ENCODE measurements around the gene PRKCE.

Gene PRKCE

GRCh38 chr2:45840481-45840880 lies 189.0 kb downstream of the PRKCE start:
- peaks cover 28% of the 10 kb centered on the region for H3K4me1 ChIP-seq (ENCODE audit: insufficient read depth, low read length)
- H3K36me3 ChIP-seq (ENCODE audit: insufficient read depth, low read length): no peaks in the 10 kb centered on the region
- H3K27ac ChIP-seq (ENCODE audit: low read depth, low read length): no peak overlapping the region
- no peak overlapping the region for H3K9ac ChIP-seq (ENCODE audit: low read length)
- no peaks in the 10 kb centered on the region for H3K27me3 ChIP-seq (ENCODE audit: control insufficient read depth in 1 of 2, insufficient read depth in 2 of 2, low read length in 2 of 2)
- no peak overlapping the region for H3K4me3 ChIP-seq (ENCODE audit: low read depth in 1 of 2, low read length in 2 of 2)
- H3K9me3 ChIP-seq (ENCODE audit: low read length): no peaks in the 10 kb centered on the region

DNA sequence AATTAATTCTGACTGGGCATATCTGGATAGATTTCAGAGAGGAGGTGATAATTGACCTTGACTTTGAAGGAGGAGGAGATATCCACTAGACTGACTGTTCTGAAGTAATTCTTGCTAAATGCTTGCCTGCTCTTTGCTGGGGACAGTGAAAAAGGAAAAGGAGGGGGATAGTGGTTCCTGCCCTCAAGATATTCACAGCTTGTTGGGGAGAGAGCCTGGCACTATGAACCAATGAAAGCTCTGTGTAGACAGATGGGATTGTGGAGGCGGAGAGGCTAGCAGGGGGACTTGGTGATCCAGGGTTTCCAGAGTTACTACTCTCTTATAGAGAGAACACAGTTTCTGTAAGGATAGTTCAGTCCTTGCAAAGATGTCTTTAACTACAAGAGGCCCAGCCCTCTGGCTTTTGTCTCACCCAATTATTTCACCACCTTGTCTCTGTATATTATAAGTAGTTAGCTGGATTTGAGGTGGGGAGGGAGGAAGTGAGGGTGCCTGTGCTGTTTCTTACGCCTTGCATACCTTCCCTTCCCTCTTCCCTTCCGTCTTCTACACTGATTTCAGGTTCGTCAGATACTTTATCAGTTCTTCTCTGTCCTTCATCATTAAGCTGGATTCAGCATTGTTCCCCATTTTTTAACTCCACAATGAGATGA lies 190.4 kb downstream of the PRKCE start:
- no peaks in the 10 kb centered on the region for H3K27me3 ChIP-seq (ENCODE audit: control insufficient read depth in 1 of 2, insufficient read depth in 2 of 2, low read length in 2 of 2)
- H3K4me1 ChIP-seq (ENCODE audit: insufficient read depth, low read length): peaks cover 28% of the 10 kb centered on the region
- H3K4me3 ChIP-seq (ENCODE audit: low read depth in 1 of 2, low read length in 2 of 2): no peak overlapping the region
- H3K9ac ChIP-seq (ENCODE audit: low read length): no peak overlapping the region
- no peaks in the 10 kb centered on the region for H3K36me3 ChIP-seq (ENCODE audit: insufficient read depth, low read length)
- no peak overlapping the region for H3K27ac ChIP-seq (ENCODE audit: low read depth, low read length)
- no peaks in the 10 kb centered on the region for H3K9me3 ChIP-seq (ENCODE audit: low read length)

GRCh38 chr2:45843136-45843535 lies 191.7 kb downstream of the PRKCE start:
- Histone ChIP-seq H3K27me3 (ENCODE audit: control insufficient read depth in 1 of 2, insufficient read depth in 2 of 2, low read length in 2 of 2) (no peaks in the 10 kb centered on the region), H3K4me3 (ENCODE audit: low read depth in 1 of 2, low read length in 2 of 2) (no peak overlapping the region), H3K9ac (ENCODE audit: low read length) (no peak overlapping the region), H3K36me3 (ENCODE audit: insufficient read depth, low read length) (no peaks in the 10 kb centered on the region), H3K27ac (ENCODE audit: low read depth, low read length) (no peak overlapping the region), H3K4me1 (ENCODE audit: insufficient read depth, low read length) (peaks cover 28% of the 10 kb centered on the region), H3K9me3 (ENCODE audit: low read length) (no peaks in the 10 kb centered on the region)

DNA sequence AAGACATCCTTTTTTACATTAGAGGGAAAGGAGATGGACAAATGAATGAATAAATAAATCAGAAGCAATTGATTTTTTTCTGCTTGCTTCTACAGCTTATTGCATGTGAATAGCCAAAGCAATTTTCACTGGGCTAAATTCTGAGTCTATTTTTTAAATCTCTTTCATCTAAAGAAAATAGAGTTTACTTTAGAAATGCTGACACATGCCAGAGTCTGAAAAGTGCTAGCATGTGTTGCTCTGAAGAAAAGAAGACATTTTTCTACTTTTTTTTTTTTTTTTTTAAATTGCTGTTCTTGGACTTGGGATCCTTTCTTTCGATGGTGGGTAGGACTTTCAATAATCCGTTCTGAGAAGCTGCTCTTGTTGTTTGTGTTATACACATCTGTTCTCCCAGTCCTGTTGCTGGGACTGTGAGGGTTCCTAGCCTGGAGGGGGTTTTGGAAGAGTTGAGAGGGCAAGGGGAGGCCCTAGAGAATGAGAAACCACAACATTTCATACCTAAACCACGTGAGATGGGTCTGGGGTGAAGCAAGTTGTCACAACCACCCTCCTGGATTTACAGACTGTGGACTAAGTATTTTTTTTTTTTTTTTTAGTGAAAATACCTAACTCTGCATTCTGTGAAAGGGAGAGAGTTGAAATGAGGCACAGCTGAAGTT lies 193.5 kb downstream of the PRKCE start:
- no peak overlapping the region for H3K27ac ChIP-seq (ENCODE audit: low read depth, low read length)
- no peak overlapping the region for H3K4me3 ChIP-seq (ENCODE audit: low read depth in 1 of 2, low read length in 2 of 2)

GRCh38 chr2:45845566-45845965 lies 194.1 kb downstream of the PRKCE start:
- Histone ChIP-seq H3K4me3 (ENCODE audit: low read depth in 1 of 2, low read length in 2 of 2) (no peak overlapping the region), H3K27me3 (ENCODE audit: control insufficient read depth in 1 of 2, insufficient read depth in 2 of 2, low read length in 2 of 2) (no peaks in the 10 kb centered on the region), H3K9me3 (ENCODE audit: low read length) (no peaks in the 10 kb centered on the region), H3K4me1 (ENCODE audit: insufficient read depth, low read length) (peaks cover 25% of the 10 kb centered on the region), H3K36me3 (ENCODE audit: insufficient read depth, low read length) (no peaks in the 10 kb centered on the region), H3K9ac (ENCODE audit: low read length) (no peak overlapping the region), H3K27ac (ENCODE audit: low read depth, low read length) (no peak overlapping the region)

More for the DNA sequence above, 193.5 kb downstream of the PRKCE start:
- no peak overlapping the region for H3K9ac ChIP-seq (ENCODE audit: low read length)
- no peaks in the 10 kb centered on the region for H3K9me3 ChIP-seq (ENCODE audit: low read length)
- H3K27me3 ChIP-seq (ENCODE audit: control insufficient read depth in 1 of 2, insufficient read depth in 2 of 2, low read length in 2 of 2): no peaks in the 10 kb centered on the region
- peaks cover 25% of the 10 kb centered on the region for H3K4me1 ChIP-seq (ENCODE audit: insufficient read depth, low read length)
- H3K36me3 ChIP-seq (ENCODE audit: insufficient read depth, low read length): no peaks in the 10 kb centered on the region

GRCh38 chr2:45849491-45850283 lies 198.2 kb downstream of the PRKCE start:
- Histone ChIP-seq H3K4me1 (ENCODE audit: insufficient read depth, low read length) (peaks cover 52% of the 10 kb centered on the region), H3K27ac (ENCODE audit: low read depth, low read length) (peak overlapping the region; percentile 41), H3K9me3 (ENCODE audit: low read length) (no peaks in the 10 kb centered on the region), H3K4me3 (ENCODE audit: low read depth in 1 of 2, low read length in 2 of 2) (no peak overlapping the region), H3K36me3 (ENCODE audit: insufficient read depth, low read length) (no peaks in the 10 kb centered on the region), H3K9ac (ENCODE audit: low read length) (no peak overlapping the region), H3K27me3 (ENCODE audit: control insufficient read depth in 1 of 2, insufficient read depth in 2 of 2, low read length in 2 of 2) (no peaks in the 10 kb centered on the region)

DNA sequence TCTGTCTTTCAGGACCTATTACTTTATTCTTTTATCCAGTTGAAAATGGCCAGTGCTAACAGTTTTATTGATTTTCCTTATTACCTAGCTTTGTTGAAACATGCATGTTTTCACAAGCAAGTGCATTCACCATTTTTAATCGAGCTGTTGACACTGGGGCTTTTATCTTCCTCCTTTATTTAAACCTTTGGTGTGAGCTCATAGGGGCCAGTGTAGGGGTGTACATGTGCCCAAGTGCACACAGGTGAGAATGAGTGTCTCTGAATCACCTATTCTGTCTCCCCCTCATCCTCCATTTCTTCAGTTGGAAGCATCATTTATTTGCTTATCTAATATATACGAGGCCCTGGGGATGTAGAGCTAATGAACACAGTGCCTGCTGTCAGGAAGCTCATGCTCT lies 199.1 kb downstream of the PRKCE start:
- no peaks in the 10 kb centered on the region for H3K9me3 ChIP-seq (ENCODE audit: low read length)
- no peak overlapping the region for H3K9ac ChIP-seq (ENCODE audit: low read length)
- H3K4me3 ChIP-seq (ENCODE audit: low read depth in 1 of 2, low read length in 2 of 2): no peak overlapping the region
- peaks cover 55% of the 10 kb centered on the region for H3K4me1 ChIP-seq (ENCODE audit: insufficient read depth, low read length)
- H3K27ac ChIP-seq (ENCODE audit: low read depth, low read length): peak overlapping the region; percentile 41
- no peaks in the 10 kb centered on the region for H3K36me3 ChIP-seq (ENCODE audit: insufficient read depth, low read length)
- no peaks in the 10 kb centered on the region for H3K27me3 ChIP-seq (ENCODE audit: control insufficient read depth in 1 of 2, insufficient read depth in 2 of 2, low read length in 2 of 2)

DNA sequence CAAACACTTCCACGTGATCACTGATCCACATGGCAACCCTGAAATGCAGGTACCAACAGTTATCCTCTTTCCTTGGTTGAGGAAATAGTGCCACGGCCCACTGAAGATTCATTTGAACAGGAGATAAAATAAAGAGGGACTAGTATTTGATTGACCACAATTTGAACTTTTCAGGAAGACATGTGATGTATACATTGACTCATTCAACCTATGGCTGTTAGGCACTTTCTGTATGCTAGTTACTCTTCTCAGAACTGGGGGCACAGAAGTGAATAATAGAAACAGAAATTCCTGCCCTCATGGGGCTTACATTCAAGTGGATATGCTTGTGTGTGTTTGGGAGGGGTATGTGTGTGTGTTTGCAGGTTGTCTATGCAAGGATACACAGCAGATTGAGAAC lies 199.6 kb downstream of the PRKCE start:
- Histone ChIP-seq H3K4me1 (ENCODE audit: insufficient read depth, low read length) (peaks cover 58% of the 10 kb centered on the region), H3K9ac (ENCODE audit: low read length) (no peak overlapping the region), H3K27ac (ENCODE audit: low read depth, low read length) (no peak overlapping the region)

GRCh38 chr2:45851576-45852304 lies 200.3 kb downstream of the PRKCE start:
- Histone ChIP-seq H3K27ac (ENCODE audit: low read depth, low read length) (no peak overlapping the region), H3K9ac (ENCODE audit: low read length) (no peak overlapping the region), H3K4me1 (ENCODE audit: insufficient read depth, low read length) (peaks cover 60% of the 10 kb centered on the region), H3K9me3 (ENCODE audit: low read length) (no peaks in the 10 kb centered on the region), H3K36me3 (ENCODE audit: insufficient read depth, low read length) (no peaks in the 10 kb centered on the region), H3K4me3 (ENCODE audit: low read depth in 1 of 2, low read length in 2 of 2) (no peak overlapping the region), H3K27me3 (ENCODE audit: control insufficient read depth in 1 of 2, insufficient read depth in 2 of 2, low read length in 2 of 2) (no peaks in the 10 kb centered on the region)

More for the DNA sequence above, 199.6 kb downstream of the PRKCE start:
- Histone ChIP-seq H3K27me3 (ENCODE audit: control insufficient read depth in 1 of 2, insufficient read depth in 2 of 2, low read length in 2 of 2) (no peaks in the 10 kb centered on the region), H3K36me3 (ENCODE audit: insufficient read depth, low read length) (no peaks in the 10 kb centered on the region), H3K4me3 (ENCODE audit: low read depth in 1 of 2, low read length in 2 of 2) (no peak overlapping the region), H3K9me3 (ENCODE audit: low read length) (no peaks in the 10 kb centered on the region)

DNA sequence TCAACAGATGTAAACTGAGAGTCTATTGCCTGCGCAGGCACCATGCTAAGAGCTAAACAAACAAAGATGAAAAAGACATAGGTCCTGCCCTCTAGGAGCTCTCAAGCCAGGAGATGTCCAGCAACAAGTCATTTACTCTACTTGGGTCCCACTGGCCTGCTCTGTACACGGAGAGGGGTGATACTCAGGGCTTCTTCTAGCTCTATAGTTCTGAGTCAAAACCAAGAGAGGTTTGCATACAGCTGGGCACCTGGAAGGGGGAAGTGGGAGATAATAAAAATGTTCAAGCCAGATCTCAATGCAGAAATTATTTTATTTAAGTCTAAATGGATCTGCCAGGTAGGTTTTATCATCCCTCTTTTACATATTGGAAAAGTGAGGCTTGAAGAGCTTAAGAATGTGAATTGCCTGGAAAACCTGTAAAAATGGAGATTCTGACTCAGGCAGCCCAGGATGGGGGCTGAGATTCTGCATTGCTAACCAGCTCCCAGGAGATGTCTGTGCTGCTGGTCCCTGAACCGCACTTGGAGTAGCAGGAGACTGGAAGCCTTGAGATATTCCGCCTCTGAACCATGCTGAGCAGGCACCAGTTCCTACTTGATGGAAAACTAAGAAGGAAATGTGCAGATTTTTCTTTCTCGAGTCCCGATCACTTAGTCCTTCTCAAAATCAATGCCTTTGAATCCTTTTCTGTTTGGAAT lies 201.1 kb downstream of the PRKCE start:
- H3K27ac ChIP-seq (ENCODE audit: low read depth, low read length): no peak overlapping the region
- no peaks in the 10 kb centered on the region for H3K36me3 ChIP-seq (ENCODE audit: insufficient read depth, low read length)
- H3K9me3 ChIP-seq (ENCODE audit: low read length): no peaks in the 10 kb centered on the region
- H3K4me1 ChIP-seq (ENCODE audit: insufficient read depth, low read length): peaks cover 69% of the 10 kb centered on the region
- H3K9ac ChIP-seq (ENCODE audit: low read length): no peak overlapping the region
- H3K27me3 ChIP-seq (ENCODE audit: control insufficient read depth in 1 of 2, insufficient read depth in 2 of 2, low read length in 2 of 2): no peaks in the 10 kb centered on the region
- H3K4me3 ChIP-seq (ENCODE audit: low read depth in 1 of 2, low read length in 2 of 2): no peak overlapping the region

- no peak overlapping the region for H3K27ac ChIP-seq (ENCODE audit: low read depth, low read length)
- H3K27me3 ChIP-seq (ENCODE audit: control insufficient read depth in 1 of 2, insufficient read depth in 2 of 2, low read length in 2 of 2): no peaks in the 10 kb centered on the region
- H3K9ac ChIP-seq (ENCODE audit: low read length): no peak overlapping the region
- no peak overlapping the region for H3K4me3 ChIP-seq (ENCODE audit: low read depth in 1 of 2, low read length in 2 of 2)
- no peaks in the 10 kb centered on the region for H3K9me3 ChIP-seq (ENCODE audit: low read length)
- no peaks in the 10 kb centered on the region for H3K36me3 ChIP-seq (ENCODE audit: insufficient read depth, low read length)
- peaks cover 71% of the 10 kb centered on the region for H3K4me1 ChIP-seq (ENCODE audit: insufficient read depth, low read length)
Measured at GRCh38 chr2:45855374-45855773, 203.9 kb downstream of the PRKCE start.

All from muscle layer of colon (tissue), 2 donors.